ENCODE data around the gene RPH3AL.

- TF ChIP-seq POLR2A (IDR thresholded peaks at IDR 0.05) (no peak), CTCF (IDR thresholded peaks at IDR 0.05) (no peak)
Observed at GRCh38 chr17:337453-337852, 15.2 kb downstream of the RPH3AL start.
